HUES6 (cell line): ENCODE results near the gene PLA2G2D.

Source experiments
- H3K27ac ChIP-seq: 2 replicates; pipeline ENCODE4 v1.7.0; 2013; ENCODE audit warnings: low read depth, mild to moderate bottlenecking, low read length, inconsistent platforms
- H3K27me3 ChIP-seq: 2 replicates; pipeline ENCODE4 v1.6.1; 2013; ENCODE audit warnings: low read length; ENCODE audit not compliant: control insufficient read depth, insufficient read depth
- H3K36me3 ChIP-seq: 2 replicates; pipeline ENCODE4 v1.6.1; 2013; ENCODE audit warnings: low read length; ENCODE audit not compliant: control insufficient read depth, insufficient read depth
- H3K4me1 ChIP-seq: 2 replicates; pipeline ENCODE4 v1.6.1; 2013; ENCODE audit warnings: low read length; ENCODE audit not compliant: control insufficient read depth, insufficient read depth
- H3K4me3 ChIP-seq: 2 replicates; pipeline ENCODE4 v1.5.1; 2013; ENCODE audit warnings: low read depth, low read length
- H3K9ac ChIP-seq: one replicate; pipeline ENCODE4 v1.6.1; 2013; ENCODE audit warnings: mild to moderate bottlenecking, low read length
- H3K9me3 ChIP-seq: 2 replicates; pipeline ENCODE4 v1.6.1; 2013; ENCODE audit warnings: low read depth, low read length; ENCODE audit not compliant: control insufficient read depth, insufficient read depth

Gene PLA2G2D, protein sequence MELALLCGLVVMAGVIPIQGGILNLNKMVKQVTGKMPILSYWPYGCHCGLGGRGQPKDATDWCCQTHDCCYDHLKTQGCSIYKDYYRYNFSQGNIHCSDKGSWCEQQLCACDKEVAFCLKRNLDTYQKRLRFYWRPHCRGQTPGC

DNA sequence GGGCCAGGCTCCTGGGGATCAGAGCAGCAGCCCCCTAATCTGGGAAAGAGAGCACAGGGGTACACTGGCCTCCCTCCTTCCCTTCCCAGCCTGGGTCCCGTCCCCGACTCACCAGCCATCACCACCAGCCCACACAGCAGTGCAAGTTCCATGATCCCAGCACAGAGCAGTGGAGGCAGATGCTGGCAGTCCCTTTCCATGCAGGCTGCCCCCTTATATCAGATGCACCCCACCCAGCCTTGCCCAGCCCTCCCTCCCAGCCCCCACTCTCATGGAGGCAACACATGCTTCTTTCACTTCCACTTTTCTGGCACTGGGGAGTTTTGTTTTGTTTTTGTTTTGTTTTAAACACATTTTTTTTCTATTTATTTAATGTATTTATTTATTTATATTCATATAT lies at the start of gene PLA2G2D:
PLA2G2D (minus strand) TSS at position 190 of the 400 bp plus-strand sequence; CDS start at position 152, 38 bp downstream.
- no peak within 1 kb of the TSS for H3K9ac ChIP-seq
- H3K4me3 ChIP-seq: no peak within 1 kb of the TSS
- peaks cover 3% of the 10 kb centered on the region for H3K4me1 ChIP-seq
- H3K27me3 ChIP-seq: no peaks in the 10 kb centered on the region
- H3K9me3 ChIP-seq: no peaks in the 10 kb centered on the region
- H3K36me3 ChIP-seq: no peaks in the 10 kb centered on the region
- H3K27ac ChIP-seq: no peak within 1 kb of the TSS

GRCh38 chr1:20168564-20169491 lies 49.5 kb upstream of the PLA2G2D start:
- Histone ChIP-seq H3K4me1 (peaks cover 10% of the 10 kb centered on the region), H3K36me3 (no peaks in the 10 kb centered on the region), H3K27me3 (no peaks in the 10 kb centered on the region), H3K9me3 (peaks cover 10% of the 10 kb centered on the region; the same call in 1 of the 2 replicates), H3K27ac (no peak overlapping the region), H3K9ac (no peak overlapping the region), H3K4me3 (no peak overlapping the region)

GRCh38 chr1:20167126-20167525 lies 47.8 kb upstream of the PLA2G2D start:
- Histone ChIP-seq H3K4me3 (no peak overlapping the region), H3K9me3 (peaks cover 14% of the 10 kb centered on the region), H3K9ac (no peak overlapping the region), H3K27ac (no peak overlapping the region), H3K36me3 (no peaks in the 10 kb centered on the region), H3K27me3 (no peaks in the 10 kb centered on the region), H3K4me1 (peaks cover 10% of the 10 kb centered on the region)

DNA sequence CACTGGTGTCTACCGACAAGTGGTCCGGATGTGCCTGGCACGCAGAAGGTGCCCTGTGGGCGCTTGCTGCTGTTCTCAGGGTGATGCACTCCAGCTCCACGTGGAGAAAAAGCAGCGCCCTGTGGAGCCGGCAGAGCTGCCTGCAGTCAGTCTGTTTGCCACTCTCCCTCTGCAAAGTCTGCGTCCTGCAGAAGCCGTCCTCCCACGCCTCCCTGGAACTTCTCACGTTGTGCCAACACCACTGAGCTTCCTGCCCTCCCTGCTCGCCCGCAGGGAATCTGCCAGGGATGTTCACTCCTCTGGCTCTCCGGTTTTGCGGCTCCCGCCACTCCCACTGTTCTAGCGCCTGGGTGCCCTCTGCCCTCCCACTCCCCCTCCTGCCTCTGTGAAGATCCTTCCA lies 46.7 kb upstream of the PLA2G2D start:
- H3K27me3 ChIP-seq: no peaks in the 10 kb centered on the region
- H3K4me3 ChIP-seq: no peak overlapping the region
- H3K36me3 ChIP-seq: no peaks in the 10 kb centered on the region
- H3K4me1 ChIP-seq: peaks cover 10% of the 10 kb centered on the region
- no peak overlapping the region for H3K9ac ChIP-seq
- H3K9me3 ChIP-seq: peaks cover 22% of the 10 kb centered on the region
- no peak overlapping the region for H3K27ac ChIP-seq

DNA sequence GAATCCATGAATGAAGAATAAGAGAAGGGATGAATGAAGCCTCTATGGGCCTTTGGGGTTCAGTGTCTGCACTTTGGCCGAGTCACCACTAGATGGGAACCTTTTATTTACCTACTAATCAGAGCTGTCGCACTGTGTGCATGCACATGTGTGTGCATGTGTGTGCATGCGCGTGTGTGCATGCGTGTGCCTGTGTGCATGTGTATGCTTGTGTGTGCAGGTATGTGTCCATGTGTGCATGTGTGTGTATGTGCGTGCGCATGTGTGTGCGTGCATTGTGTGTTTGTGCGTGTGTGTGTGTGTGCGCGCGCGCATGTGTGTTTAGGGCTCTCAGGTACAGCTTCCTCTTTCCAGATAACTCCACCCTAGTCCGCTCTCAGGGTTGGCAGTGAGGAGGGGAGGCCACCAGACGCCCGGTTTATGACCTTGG lies 46.2 kb upstream of the PLA2G2D start:
- no peak overlapping the region for H3K4me3 ChIP-seq
- H3K27ac ChIP-seq: no peak overlapping the region
- H3K4me1 ChIP-seq: peaks cover 10% of the 10 kb centered on the region
- H3K27me3 ChIP-seq: no peaks in the 10 kb centered on the region
- peaks cover 27% of the 10 kb centered on the region for H3K9me3 ChIP-seq
- H3K9ac ChIP-seq: no peak overlapping the region
- H3K36me3 ChIP-seq: no peaks in the 10 kb centered on the region

DNA sequence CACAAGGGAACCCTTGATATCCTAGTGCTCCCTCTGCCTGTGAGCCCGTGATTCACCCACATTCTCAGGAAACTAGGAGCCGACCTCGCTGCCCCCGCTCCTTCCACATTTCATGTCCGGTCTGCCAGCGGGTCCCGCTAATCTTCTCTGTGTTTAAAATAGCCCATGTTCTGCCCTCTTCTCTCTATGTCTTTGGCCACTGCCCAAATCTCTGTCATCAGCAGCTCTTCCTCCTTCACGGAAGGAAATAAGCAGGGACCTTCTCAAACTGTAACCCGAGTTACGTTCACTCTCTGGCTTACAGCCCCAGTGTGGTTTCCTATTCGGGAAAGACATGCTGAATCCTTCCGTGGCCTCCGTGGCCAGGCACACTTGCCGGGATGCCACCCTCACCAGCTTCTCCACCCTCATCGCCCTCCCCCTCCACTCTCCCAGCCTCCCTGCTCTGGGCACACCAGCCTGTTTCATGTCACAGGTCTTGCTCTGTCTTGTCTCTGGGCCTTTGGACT lies 45.4 kb upstream of the PLA2G2D start:
- Histone ChIP-seq H3K4me1 (peaks cover 10% of the 10 kb centered on the region), H3K9ac (no peak overlapping the region), H3K36me3 (no peaks in the 10 kb centered on the region), H3K27me3 (no peaks in the 10 kb centered on the region), H3K27ac (no peak overlapping the region), H3K4me3 (no peak overlapping the region), H3K9me3 (peaks cover 35% of the 10 kb centered on the region)

DNA sequence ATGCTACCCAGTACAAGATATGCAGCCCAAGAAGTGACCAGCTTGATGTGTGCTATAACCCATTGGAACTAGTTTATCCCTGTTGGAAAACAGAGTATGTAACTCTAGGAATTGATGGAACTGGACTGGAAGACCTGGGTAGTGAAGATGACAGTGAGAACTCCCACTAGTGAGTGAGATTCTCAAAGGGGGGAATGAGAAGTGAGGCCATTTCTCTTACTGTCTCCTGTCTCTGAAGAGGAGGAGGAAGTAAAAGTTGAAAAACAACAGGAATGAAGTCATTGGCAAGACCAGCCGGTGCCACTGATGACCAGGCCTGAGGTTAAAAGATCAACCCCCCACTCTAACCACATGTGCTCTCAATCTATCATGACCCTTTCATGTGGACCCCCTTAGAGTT lies 40.7 kb upstream of the PLA2G2D start:
- Histone ChIP-seq H3K27me3 (no peaks in the 10 kb centered on the region), H3K9ac (no peak overlapping the region), H3K9me3 (peaks cover 49% of the 10 kb centered on the region), H3K4me3 (no peak overlapping the region), H3K36me3 (no peaks in the 10 kb centered on the region), H3K4me1 (no peaks in the 10 kb centered on the region), H3K27ac (no peak overlapping the region)

DNA sequence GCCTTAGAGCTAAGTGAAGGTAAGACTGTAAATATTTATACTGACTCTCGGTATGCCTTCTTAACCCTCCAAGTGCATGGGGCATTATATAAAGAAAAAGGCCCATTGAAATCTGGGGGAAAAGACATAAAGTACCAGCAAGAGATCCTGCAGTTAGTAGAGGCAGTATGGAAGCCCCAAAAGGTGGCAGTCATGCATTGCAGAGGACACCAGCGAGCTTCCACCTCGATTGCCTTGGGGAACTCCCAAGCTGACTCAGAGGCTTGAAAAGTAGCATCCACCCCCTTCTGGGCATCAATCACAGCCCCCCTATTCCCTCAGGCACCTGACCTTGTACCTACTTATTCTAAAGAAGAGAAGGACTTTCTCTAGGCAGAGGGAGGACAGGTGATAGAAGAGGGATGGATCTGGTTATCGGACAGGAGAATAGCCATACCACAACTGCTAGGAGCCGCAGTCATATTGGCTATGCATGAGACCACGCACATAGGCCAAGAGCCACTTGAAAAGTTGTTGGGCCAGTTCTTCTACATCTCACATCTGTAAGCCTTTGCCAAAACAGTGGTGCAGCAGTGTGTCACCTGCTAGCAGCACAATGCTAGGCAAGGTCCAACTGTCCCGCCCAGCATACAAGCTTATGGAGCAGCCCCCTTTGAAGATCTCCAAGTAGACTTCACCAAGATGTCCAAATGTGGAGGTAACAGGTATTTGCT lies 39.2 kb upstream of the PLA2G2D start:
- Histone ChIP-seq H3K9me3 (peaks cover 41% of the 10 kb centered on the region), H3K4me1 (peaks cover 4% of the 10 kb centered on the region), H3K9ac (no peak overlapping the region), H3K27me3 (no peaks in the 10 kb centered on the region), H3K36me3 (no peaks in the 10 kb centered on the region), H3K27ac (no peak overlapping the region), H3K4me3 (no peak overlapping the region)

DNA sequence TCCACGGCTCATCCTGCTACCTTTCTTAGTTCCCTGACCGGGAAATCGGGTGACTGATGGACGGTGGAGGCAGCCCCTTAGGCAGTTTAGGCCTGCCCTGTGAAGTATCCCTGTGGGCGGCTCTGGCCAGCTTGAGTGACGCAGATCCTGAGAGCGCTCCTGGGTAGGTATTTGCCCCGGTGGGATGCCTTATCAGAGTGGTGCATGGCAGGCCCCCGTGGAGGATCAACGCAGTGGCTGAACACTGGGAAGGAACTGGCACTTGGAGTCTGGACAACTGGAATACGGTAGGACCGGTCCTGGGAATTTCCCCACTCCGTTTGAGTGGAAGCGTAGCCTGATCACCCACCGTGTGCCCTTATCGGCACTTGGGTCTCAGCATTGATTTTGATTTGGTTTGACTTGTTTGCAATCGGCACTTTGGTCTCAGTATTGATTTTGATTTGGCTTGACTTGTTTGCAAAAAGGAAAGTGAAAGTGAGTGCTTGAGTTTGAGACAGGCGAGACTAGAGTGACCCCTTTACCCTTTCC lies 35.0 kb upstream of the PLA2G2D start:
- no peaks in the 10 kb centered on the region for H3K27me3 ChIP-seq
- no peak overlapping the region for H3K9ac ChIP-seq
- H3K36me3 ChIP-seq: no peaks in the 10 kb centered on the region
- no peak overlapping the region for H3K27ac ChIP-seq
- H3K9me3 ChIP-seq: peaks cover 13% of the 10 kb centered on the region
- no peak overlapping the region for H3K4me3 ChIP-seq
- peaks cover 17% of the 10 kb centered on the region for H3K4me1 ChIP-seq

DNA sequence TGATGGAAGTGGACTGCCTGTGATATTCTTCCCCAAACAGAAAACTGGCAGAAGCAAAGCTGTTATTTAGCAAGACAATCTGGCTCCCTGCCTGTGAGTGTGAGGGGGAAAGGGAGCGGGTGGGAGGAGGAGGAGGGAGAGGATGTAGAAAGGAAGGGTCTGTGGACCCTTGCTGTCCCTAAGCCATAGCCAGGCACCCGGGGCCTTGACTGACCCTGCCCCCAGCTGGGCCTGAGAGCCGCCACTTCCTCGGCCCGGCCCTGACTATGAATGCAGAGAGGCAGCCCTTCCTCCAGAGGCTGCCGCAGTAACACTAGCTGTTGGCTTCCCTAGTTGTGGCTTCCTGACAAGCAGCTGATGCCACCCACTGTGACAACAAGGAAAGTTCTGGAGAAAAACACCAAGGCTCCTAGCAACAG lies 33.7 kb upstream of the PLA2G2D start:
- H3K36me3 ChIP-seq: no peaks in the 10 kb centered on the region
- peaks cover 19% of the 10 kb centered on the region for H3K4me1 ChIP-seq
- 0 out of 2 replicates have a peak, but pooled peaks cover 4% of the 10 kb centered on the region for H3K9me3 ChIP-seq
- no peak overlapping the region for H3K4me3 ChIP-seq
- H3K9ac ChIP-seq: no peak overlapping the region
- H3K27me3 ChIP-seq: no peaks in the 10 kb centered on the region
- no peak overlapping the region for H3K27ac ChIP-seq
